RWPE1 (cell line): ENCODE measurements around the gene KRTAP4-5.

Experiments
- CTCF ChIA-PET: fragments of 350-600 bp; sonication (Branson Sonifier 250); formaldehyde crosslinking; extraction: SDS; loops from one replicate; lab custom pipeline; 2021; lab: Yijun Ruan, JAX
- POLR2A ChIA-PET: fragments of 400-600 bp; formaldehyde crosslinking; extraction: SDS; loops from one replicate; lab custom pipeline; 2020; ENCODE audit warnings: antibody characterized with exemption; ENCODE audit not compliant: low non-redundant PET; lab: Yijun Ruan, JAX
- DNase-seq: peaks from one replicate; pipeline ENCODE4 v3.0.0; 2012; ENCODE audit warnings: low spot score
- H3K27ac ChIP-seq: fragments of 450-650 bp; 2 replicates; pipeline ENCODE4 v1.5.1; 2017
- TF ChIP-seq, protein P1 (sequence below): fragments of 450-650 bp; conservative IDR thresholded peaks from 2 replicates; pipeline ENCODE4 v1.5.1; 2017; ENCODE audit warnings: low read depth, mild to moderate bottlenecking

The KRTAP4-5 gene

DNA sequence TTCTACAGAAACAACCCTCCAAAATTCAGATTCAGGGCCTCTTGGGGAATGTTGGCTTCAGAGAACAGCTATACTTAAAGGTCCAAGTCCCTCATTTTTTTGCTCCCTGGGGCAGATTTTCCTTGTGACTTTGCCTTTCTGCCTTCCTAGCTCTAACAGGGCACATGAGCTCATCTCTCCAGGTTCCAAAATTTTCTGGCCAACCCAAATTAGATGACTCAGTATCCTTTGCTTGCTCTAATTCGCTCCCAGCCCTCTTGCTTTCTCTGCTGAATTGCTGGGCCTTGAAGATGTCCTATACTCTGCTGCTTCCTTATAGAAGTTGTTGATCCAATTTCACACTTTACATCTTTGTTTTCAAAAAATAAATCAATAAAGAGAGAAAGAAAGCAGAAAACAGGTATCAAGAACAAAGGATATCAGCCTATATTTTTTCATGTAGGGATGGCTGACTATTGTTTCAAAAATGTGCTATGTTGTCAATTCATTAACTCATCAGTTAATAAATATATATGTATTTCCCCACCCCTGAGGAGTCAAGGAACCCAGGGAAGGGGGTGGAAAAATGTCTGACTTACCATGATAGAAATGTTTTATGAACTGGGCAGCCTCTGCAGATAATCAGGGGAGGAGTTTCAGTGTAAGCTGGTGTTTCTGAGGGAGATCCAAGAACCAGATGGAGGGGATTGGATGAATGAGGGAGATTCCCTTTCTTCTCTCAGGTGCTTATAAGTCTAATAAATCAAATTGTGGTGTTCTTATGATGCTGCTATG, 29.4 kb upstream of the KRTAP4-5 start:
- no peak overlapping the region for H3K27ac ChIP-seq
- ChIA-PET CTCF (no interaction called here), POLR2A (no interaction called here)
- no peak for DNase-seq
- TF ChIP-seq, protein P1, sequence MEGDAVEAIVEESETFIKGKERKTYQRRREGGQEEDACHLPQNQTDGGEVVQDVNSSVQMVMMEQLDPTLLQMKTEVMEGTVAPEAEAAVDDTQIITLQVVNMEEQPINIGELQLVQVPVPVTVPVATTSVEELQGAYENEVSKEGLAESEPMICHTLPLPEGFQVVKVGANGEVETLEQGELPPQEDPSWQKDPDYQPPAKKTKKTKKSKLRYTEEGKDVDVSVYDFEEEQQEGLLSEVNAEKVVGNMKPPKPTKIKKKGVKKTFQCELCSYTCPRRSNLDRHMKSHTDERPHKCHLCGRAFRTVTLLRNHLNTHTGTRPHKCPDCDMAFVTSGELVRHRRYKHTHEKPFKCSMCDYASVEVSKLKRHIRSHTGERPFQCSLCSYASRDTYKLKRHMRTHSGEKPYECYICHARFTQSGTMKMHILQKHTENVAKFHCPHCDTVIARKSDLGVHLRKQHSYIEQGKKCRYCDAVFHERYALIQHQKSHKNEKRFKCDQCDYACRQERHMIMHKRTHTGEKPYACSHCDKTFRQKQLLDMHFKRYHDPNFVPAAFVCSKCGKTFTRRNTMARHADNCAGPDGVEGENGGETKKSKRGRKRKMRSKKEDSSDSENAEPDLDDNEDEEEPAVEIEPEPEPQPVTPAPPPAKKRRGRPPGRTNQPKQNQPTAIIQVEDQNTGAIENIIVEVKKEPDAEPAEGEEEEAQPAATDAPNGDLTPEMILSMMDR, result no peak

DNA sequence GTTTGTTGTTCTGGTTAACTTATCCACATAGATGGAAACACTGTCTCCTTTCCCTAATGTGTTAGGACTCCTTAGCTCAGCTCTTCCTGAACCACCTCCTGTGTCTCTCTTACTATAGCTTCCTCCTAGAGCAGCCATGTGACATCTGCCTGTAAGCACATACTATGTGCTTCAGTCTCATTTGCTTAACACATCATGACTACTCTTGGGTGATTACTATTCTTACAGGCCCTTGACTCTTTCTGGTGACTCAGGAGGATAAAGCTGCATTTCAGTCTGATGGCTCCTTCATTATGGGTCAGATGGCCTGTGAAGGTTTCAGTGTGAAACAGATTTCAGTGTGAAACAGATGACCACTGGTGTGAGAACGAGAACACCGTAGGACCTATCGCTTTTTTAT, 28.7 kb upstream of the KRTAP4-5 start:
- POLR2A ChIA-PET, result no interaction called here
- no peak for DNase-seq
- TF ChIP-seq, protein P1, result no peak
- CTCF ChIA-PET, result no interaction called here
- H3K27ac ChIP-seq, result no peak overlapping the region

DNA sequence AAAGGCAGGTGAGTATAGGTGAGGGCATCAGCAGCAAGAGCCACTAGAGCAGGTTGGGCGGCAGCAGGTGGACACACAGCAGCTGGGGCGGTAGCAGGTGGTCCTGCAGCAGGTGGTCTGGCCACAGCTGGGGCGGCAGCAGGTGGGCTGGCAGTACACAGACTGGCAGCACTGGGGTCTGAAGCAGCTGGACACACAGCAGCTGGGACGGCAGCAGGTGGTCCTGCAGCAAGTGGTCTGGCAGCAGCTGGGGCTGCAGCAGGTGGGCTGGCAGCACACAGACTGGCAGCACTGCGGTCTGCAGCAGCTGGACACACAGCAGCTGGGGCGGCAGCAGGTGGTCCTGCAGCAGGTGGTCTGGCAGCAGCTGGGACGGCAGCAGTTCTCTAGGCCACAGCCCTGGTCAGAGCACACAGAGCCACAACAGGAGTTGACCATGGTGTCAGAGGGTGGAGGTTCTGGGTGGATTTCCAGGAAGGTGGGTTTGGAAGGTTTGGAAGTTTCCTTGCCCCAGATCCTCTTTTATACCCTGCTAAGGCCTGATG, 28.2 kb upstream of the KRTAP4-5 start, which contains the start of gene KRTAP4-2:
Gene KRTAP4-2, minus strand, starts transcription at position 495 of the 545 bp plus-strand sequence. Its CDS starts 57 bp downstream, at position 438.
- ChIA-PET POLR2A (no interaction called here), CTCF (no interaction called here)
- TF ChIP-seq, protein P1, result no peak
- no peak within 1 kb of the TSS for H3K27ac ChIP-seq
- no peak for DNase-seq

DNA sequence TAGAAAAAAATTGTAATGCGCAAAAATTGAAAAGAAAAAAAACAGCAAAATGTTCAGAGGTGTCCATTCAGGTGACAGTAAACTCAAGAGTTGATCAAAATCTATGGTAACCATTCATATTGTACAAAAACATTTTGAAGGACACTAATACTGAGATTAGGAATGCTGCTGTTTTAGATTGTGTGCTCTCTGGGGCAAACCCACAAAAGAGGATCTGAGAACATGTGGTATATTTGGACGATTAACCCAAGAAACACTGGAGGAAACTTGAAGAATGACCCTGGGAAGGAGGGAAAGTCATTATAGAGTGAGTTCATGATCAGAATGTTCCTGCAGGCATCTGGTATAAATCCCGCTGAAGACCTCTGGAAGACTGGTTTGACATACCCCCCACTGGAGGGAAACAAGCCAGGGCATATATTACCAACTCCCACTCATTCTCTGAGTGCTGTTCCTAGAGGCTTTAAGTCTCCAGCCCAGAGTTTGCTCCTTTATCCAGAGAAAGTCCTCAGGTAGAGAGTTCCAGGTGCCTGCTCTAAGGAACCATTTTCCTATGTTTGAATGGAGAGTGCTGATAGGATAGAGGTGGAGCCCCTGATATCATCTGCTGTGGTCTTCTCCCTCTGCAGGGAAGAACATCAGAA, 27.2 kb upstream of the KRTAP4-5 start:
- ChIA-PET CTCF (no interaction called here), POLR2A (no interaction called here)
- TF ChIP-seq, protein P1, result no peak
- no peak overlapping the region for H3K27ac ChIP-seq
- DNase-seq, result no peak

DNA sequence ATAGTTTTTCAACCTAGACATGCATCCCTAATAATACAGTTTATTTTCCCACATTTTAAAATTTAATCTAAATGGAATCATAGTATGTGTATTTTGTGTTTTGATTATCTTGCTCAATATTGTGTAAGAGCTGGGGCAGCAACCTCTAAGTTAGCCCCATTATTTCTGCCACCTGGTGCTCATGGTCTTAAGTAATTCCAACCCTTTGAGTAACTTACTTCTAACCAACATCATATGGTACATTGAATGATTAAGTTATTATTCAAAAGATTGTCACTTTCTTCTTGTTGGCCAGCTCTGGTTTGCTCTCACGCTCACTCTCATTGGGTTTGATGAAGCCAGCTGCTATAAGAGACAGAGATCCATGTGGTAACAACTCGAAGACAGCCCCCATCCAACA, 22.3 kb upstream of the KRTAP4-5 start:
- CTCF ChIA-PET, result interaction anchor here (0.6 to 1.2 kb wide), 2 partner anchors 11 to 21 kb away, joined by 3 read pairs; no protein-coding TSS in a partner anchor
- POLR2A ChIA-PET, result no interaction called here
- DNase-seq, result no peak
- H3K27ac ChIP-seq, result no peak overlapping the region
- TF ChIP-seq, protein P1, result no peak

DNA sequence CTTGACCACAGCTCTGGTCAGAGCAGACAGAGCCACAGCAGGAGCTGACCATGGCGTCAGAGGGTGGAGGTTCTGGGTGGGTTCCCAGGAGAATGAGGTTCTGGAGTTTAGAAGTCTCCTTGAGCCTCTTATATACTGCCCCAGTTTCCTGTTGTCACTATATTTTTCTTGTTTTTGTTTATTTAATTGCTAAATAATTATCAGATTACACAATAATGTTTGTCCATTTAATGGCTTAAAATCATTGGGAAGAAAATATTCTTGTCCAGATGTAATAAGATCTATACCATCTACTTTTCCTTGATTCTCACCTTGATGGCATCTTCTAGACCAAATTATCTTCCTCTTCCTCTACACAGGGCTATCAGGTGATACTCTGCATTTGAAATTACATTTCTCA, 18.5 kb upstream of the KRTAP4-5 start, which contains the start of gene KRTAP4-3:
Gene KRTAP4-3, minus strand, starts transcription at position 101 of the 400 bp plus-strand sequence. Its CDS starts 49 bp downstream, at position 52.
- ChIA-PET POLR2A (no interaction called here), CTCF (no interaction called here)
- TF ChIP-seq, protein P1, result no peak
- no peak within 1 kb of the TSS for H3K27ac ChIP-seq
- DNase-seq, result no peak
